PC-9 (cell line): ENCODE results near the gene SOCS7.

Source experiments
- CTCF ChIP-seq: fragments of 200-600 bp; sonication (generic); conservative IDR thresholded peaks from 2 replicates; pipeline ENCODE4 v1.6.1; 2017; ENCODE audit warnings: mixed run types, antibody characterized with exemption, mild to moderate bottlenecking, moderate library complexity
- EZH2 ChIP-seq: fragments of 200-600 bp; sonication (generic); IDR thresholded peaks from 2 replicates; pipeline ENCODE4 v1.8.0; 2017; ENCODE audit warnings: antibody characterized with exemption, low read depth

GRCh38 chr17:38349097-38349730, 2.4 kb upstream of the SOCS7 start:
- TF ChIP-seq CTCF = peak; percentile 88
- no peak for TF ChIP-seq EZH2
